Left lobe of liver (tissue), 2 donors: ENCODE measurements around the gene TPGS2. TPM values are rescaled to one million over a fixed set of nuclear protein-coding genes. Genes with fewer than 3 reads are reported as not detected.

Source experiments
- ATAC-seq: fragments of 200-7000 bp; cut with Tn5 transposase; one replicate; pipeline ENCODE4 v1.9.1; 2020; ENCODE audit warnings: mild to moderate bottlenecking, moderate library complexity
- DNase-seq: peaks from one replicate; pipeline ENCODE4 v3.0.0-alpha.2; 2020; ENCODE audit warnings: low spot score
- total RNA-seq: library from RNA; stranded (reverse); gene quantifications from one replicate; pipeline ENCODE4 v1.2.1, GENCODE V29; 2021
- donor health status: DM: no; HTN: no; CAD: no; lungs with moderate emphysema.
- donor health status: DM: no; HTN: yes; CAD: no.

Gene TPGS2
- total RNA-seq, 1 donor from 2014 or later = 15.2 TPM

GRCh38 chr18:36744261-36744876, 84.4 kb downstream of the TPGS2 start:
- ATAC-seq (no peak), DNase-seq (no peak)

Other genes with a start within 250 kb of the TPGS2 start
- 1.9 TPM for gene KIAA1328, start 125 bp upstream of the TPGS2 start, total RNA-seq